A549 treated with CpdA at 1 μM for 4 hours (cell line): ENCODE data around the gene FAM107A. TPM values are rescaled to one million over a fixed set of nuclear protein-coding genes. Genes with fewer than 3 reads are reported as not detected.

ENCODE experiments used
- total RNA-seq: library from RNA; stranded (reverse); fragments of 200-300 nt; extraction: Qiagen RNA extraction; gene quantifications from 5 replicates; pipeline ENCODE4 v1.2.3, GENCODE V29; 2022; ENCODE audit warnings: low read depth

FAM107A gene, protein sequence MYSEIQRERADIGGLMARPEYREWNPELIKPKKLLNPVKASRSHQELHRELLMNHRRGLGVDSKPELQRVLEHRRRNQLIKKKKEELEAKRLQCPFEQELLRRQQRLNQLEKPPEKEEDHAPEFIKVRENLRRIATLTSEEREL
- 0.07 to 0.08 TPM in 2 of 5 replicates, not detected in the others for total RNA-seq

DNA sequence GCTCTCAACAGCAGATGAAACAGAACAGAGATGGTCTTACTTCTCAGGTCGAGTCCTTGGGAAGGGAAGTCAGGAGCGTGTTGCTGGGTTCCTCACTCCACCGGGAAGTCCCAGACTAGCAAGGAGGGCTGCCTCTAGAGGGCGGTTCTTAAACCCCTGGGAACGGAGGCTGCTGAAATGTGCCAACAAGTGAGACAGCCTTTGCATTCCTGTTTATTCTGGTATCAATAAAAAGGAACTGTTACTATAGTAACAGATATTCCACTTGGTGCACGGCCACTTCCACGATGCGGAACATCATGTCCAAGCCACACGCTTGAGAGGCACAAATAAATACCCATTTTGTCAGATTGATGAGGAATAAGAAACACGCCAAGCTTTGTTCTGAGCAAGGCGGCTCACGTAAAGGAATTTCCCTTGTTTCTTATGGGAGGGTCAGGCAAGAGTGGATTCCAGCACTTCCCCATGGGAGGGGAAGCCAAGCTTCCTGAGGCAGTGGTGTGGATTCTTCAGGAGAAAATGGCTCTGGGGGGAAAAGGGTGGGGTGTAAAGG, at the start of gene FAM107A:
FAM107A (minus strand) TSS at position 123 of the 553 bp plus-strand sequence. CDS start 7,531 bp downstream, outside the sequence.

DNA sequence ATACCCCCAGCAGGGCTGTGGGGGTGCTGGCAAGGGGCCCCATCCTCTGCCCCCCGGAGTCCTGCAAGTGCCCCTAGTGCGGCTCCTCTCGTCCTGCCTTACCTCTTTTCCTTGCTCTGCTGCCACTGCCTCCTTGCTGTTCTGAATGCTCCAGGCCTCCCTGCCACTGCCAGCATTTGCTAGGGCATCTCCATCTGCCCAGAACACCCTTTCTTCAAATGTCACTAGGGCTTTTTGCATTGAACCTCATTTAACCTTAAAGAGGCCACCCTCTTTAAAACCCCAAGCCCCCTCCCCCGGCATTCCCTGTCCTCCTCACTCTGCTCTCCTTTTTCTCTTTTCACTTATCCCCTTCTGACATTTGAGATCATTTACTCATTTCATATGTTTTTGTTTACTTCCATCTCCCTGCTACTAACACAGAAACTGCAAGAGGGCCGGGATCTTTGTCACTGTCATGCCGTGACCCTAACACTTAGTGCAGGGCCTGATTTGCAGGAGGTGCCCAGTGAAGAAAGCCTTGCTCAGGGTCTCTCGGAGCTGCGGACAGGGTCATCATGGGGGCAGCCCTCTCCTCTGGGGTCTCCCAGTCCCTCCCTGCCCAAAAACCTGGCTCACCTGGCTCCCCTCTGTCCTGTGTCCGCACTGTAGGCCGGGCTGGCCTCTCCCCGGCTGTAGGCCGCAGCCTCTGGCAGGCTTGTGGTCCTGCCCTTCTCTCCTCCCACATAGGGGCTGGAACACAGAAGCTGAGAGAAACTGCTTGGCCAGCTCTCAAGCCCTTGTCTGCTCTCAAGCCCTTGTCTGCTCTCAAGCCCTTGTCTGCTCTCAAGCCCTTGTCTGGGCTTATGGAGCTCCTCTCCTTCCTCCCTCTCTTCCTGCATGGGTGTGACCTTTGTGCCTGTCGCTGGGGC, 40.4 kb downstream of the FAM107A start, which contains the start of gene ACOX2:
ACOX2 (minus strand) TSS at position 690 of the 911 bp plus-strand sequence. CDS start 2,084 bp downstream, outside the sequence.

Other genes starting within 250 kb of the FAM107A start
- 4.9 to 7.6 TPM (median 6.6 TPM) in 5 replicates for gene PXK, start 244.5 kb downstream of the FAM107A start, total RNA-seq
- gene PDHB, start 143.6 kb downstream of the FAM107A start, total RNA-seq = 56.1 to 71.4 TPM (median 61.2 TPM) in 5 replicates
- gene KCTD6, start 85.3 kb downstream of the FAM107A start, total RNA-seq = 7.7 to 9.4 TPM (median 8.7 TPM) in 5 replicates
- gene ACOX2, start 40.2 kb downstream of the FAM107A start, total RNA-seq = 6.7 to 13.0 TPM (median 10.9 TPM) in 5 replicates
- 0.10 TPM in 1 of 5 replicates, not detected in the others for gene FAM3D, start 89.4 kb upstream of the FAM107A start, total RNA-seq